HG03354 (cell line): ENCODE data around the gene TSC2.
"Not testable (repeated sequence)": the region's sequence is repeated elsewhere in the genome, so short reads cannot be mapped to it uniquely, and the experiment has no call there.

Experiments used
- ATAC-seq: cut with Tn5 transposase; IDR thresholded peaks from one replicate; pipeline ENCODE4 v1.9.1; 2021; ENCODE audit warnings: mild to moderate bottlenecking; ENCODE audit not compliant: unreplicated experiment, poor library complexity, severe bottlenecking

TSC2 gene

GRCh38 chr16:2126928-2127556, 79.3 kb downstream of the TSC2 start:
- not testable (repeated sequence) for ATAC-seq

DNA sequence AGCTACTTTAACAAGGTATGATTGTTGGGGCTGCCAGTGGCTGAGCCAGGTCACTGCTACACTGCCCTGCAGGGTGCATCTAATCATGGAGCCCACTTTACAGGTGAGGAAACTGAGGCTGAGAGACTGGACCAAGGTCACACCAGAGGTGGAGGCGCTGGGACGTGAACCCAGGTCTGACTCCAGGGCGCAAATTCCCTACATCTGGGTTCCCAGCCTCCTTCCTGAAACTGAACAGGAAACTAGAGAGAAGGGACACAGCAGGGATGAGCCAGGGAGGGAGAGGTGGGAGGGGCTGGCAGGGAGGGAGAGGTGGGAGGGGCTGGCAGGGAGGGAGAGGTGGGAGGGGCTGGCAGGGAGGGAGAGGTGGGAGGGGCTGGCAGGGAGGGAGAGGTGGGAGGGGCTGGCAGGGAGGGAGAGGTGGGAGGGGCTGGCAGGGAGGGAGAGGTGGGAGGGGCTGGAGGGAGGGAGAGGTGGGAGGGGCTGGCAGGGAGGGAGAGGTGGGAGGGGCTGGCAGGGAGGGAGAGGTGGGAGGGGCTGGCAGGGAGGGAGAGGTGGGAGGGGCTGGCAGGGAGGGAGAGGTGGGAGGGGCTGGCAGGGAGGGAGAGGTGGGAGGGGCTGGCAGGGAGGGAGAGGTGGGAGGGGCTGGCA, 80.0 kb downstream of the TSC2 start:
- ATAC-seq: not testable (repeated sequence)

- ATAC-seq: not testable (repeated sequence)
These were observed 81.5 kb downstream of the TSC2 start for GRCh38 chr16:2129251-2129650.

GRCh38 chr16:2129890-2130447, 82.2 kb downstream of the TSC2 start:
- ATAC-seq: not testable (repeated sequence)

GRCh38 chr16:2133797-2134196, 86.0 kb downstream of the TSC2 start:
- ATAC-seq: not testable (repeated sequence)

- not testable (repeated sequence) for ATAC-seq
These were observed 87.3 kb downstream of the TSC2 start for GRCh38 chr16:2135071-2135470.

- not testable (repeated sequence) for ATAC-seq
These were observed 88.1 kb downstream of the TSC2 start, which contains the start of gene PKD1 for GRCh38 chr16:2135770-2136490. PKD1 (minus strand) TSS chr16:2135898; CDS start chr16:2135689, 209 bp downstream.
